ENCODE results near the gene TMEM135.

TMEM135 gene

DNA sequence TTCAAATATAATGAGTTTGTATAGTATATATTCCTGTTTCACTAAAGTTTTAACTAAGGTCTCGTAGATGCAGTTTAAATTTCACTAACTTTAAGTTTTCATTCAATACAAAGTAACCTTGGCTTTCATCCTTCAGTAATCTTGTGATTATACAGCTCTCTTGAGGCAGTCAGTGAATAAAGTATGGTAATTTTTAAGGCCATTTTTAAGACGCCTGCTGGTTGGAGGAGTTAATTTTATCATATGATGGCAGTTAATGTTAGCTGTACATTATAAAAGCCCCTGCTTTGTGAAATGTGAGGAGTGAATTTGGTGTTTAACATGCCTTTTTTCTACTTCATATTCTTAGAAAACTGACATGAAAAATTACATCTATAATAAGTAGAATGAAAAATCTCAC is 163.6 kb downstream of the TMEM135 start:
- DNase-seq: no peak

- DNase-seq: no peak
These were observed 166.3 kb downstream of the TMEM135 start for GRCh38 chr11:87203907-87204602.

DNA sequence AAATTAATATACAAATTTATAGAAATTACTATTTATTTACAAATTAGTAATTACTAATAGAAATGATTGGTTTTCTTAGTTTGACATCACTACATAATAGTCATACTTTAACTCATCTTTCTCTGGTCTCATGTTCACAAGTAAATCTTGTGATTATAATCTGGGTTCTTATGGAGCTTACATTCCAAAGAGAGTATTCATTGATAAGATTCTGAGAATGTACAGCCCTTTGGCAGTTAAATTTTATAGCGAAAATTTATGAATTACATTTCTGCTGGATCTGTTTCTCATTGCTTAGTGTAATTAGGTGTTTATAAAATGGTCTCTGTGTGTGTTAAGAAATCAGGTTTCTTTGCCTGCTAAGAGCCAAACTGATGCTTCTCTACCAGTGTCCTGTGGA is 175.2 kb downstream of the TMEM135 start:
- no peak for DNase-seq

GRCh38 chr11:87213444-87213843 is 175.7 kb downstream of the TMEM135 start:
- DNase-seq: no peak

DNA sequence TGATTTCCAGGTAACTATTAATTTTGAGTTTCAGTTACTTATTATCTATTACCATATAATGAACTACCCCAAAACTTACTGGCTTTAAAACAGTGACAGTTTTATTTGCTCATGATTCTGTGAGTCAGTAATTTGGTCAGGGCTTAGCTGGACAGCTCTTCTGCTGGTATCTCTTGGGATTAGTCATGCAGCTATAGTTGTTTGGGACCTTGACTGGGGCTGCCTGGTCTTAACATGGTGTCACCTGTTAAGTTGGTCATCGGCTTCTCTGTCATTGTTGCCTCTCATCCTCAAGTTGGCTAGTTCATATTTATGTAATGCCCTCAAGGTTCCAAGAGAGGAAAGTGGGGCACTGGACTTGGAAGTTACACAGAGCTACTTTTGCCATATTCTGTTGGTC is 177.5 kb downstream of the TMEM135 start:
- no peak for DNase-seq

GRCh38 chr11:87219266-87219665 is 181.5 kb downstream of the TMEM135 start:
- DNase-seq: no peak

- DNase-seq: no peak
These were observed 186.1 kb downstream of the TMEM135 start for GRCh38 chr11:87223816-87224215.

DNA sequence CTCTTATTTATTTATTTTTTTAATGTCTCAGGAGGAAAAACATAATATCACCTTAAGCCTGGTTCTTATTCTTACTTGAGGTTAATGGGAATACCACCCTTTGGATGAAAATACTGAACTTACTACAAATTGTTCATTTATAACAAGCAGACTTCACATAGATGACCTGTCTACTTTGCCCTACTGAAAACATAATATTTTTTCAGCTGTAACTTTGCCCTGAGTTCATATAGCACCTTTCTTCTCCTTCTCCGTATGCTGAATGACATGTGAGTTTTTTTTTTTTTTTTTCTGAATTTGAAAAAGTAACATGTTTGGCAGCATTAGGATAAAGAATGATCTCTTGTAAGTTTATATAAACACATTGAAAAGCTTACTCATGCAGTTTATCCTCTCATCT is 186.8 kb downstream of the TMEM135 start:
- no peak for DNase-seq

- no peak for DNase-seq
These were observed 191.1 kb downstream of the TMEM135 start for GRCh38 chr11:87228820-87229219.

DNA sequence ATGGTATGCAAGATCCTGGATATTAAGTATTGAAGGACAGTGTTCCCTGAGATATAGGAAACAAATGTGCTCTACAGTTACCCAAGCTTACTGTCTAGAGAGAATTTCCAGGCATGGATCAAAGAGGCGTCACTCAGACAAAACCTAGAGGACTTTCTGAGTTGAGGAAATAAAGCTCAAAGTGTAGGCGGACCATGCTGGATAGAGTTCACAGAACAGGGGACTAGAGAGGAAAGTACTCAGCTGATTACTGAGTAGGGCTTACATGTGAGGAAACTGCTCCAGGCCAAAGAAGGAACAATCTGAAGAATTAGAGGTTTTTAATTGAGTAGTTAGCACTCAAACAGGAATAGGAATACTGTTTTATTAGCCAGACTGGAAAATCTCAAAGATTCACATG is 193.3 kb downstream of the TMEM135 start:
- no peak for DNase-seq

DNA sequence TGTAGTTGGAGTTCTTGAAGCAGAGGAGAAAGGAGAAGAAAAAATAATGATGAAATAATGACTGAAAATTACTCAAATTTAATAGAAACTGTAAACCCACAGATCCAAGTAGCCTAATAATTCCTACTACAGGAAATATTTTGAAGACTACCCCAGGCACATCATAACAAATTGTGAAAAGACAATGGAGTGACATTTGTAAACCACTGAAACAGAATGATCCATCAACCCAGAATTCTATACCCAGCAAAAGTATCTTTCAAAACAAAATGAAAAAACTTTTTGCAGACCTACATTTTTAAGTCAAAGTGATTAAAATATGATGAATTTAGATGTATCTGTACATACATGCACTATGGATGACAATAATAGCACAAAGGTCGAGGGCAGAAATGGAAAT is 194.6 kb downstream of the TMEM135 start:
- DNase-seq: no peak

- DNase-seq: no peak
These were observed 197.6 kb downstream of the TMEM135 start for GRCh38 chr11:87235366-87235765.

DNA sequence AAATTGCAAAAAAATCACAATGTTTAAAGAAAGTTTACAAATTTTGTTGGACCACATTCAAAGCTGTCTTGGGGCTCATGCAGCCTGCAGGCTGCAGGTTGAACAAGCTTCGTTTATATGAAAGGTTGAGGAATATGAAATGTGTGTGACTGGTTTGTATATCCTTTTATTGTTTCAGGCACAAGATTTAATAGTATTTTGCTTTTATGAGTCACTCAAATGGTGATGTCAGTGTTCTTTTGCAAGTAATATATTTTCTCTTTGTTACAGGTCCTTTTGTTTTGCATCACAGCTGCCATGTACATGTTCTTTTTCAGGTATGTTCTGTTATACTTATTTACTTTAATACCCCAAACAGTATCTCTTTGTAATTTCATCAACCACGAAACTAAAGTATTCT is 198.6 kb downstream of the TMEM135 start:
- no peak for DNase-seq

DNA sequence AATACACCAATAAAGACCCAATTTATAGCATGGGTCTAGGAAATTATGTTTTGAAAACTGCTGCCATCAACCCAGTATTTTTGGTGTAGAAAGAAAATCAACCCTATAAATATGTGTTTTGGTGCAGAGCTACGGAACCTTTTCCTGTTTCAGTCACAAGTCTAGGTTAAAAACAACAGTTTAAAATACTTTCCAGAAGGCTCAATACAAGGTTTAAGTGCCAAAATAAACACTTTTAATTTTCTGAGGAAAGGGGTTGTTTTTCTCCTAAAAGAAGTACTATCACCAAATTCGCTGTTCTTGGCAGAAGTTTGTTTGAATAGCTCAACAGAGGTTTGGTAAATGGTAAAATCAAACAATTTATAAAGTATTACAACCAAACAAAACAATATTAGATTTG is 201.3 kb downstream of the TMEM135 start:
- DNase-seq: no peak

DNA sequence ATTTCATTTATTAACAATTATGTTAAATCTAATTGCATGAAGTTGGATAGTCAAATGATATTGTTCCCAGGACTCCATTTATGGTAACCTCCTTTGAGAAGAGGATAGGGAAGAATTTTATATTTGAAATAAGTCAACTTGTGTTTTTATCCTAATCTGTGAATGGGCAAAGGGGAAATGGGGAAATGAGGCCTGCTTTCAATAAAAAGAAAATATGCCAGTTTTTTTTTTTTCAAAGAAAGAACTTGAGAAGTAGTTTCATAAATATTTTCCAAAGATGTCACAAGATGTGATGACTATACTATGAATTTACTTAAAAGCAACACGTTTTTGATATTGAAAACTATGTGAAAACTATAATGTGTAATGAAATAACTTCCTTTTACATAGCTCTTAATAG is 201.8 kb downstream of the TMEM135 start:
- DNase-seq: no peak

DNA sequence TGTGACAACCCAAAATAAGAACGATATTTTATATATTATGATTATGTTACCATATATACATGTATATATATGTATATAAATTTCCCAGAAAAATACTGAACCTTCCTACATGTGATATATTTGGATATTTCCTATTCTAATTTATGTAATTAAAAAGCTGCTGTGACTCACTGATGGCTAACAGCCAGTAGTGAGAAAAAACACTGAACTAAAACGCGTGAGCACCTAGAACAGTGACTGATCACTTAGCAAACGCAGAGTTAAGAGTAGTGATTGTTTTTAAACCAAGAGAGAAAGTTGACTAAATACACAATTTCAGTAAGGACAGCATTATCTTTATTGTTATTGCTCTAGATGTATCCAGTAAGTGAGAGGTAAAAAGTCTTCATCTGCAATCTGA is 213.8 kb downstream of the TMEM135 start:
- no peak for DNase-seq

- no peak for DNase-seq
These were observed 215.1 kb downstream of the TMEM135 start for GRCh38 chr11:87252869-87253268.

DNA sequence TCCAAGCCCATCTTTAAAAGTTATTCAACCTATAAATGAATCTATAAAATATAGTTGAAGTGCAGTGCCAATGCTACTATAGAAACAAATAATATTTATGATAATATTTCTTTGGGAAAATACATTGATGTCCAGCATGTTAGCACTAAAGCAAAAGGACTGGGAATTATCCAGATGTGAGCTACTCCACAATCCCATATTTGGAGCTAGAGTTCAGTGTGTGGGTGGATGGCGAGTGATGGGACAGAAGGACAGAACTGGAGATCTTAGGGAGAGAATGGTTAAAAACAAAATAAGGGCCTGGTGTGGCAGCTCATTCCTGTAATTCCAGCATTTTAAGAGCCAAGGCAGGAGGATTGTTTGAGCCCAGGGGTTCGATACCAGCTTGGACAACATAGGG is 216.8 kb downstream of the TMEM135 start:
- no peak for DNase-seq

- DNase-seq: no peak
These were observed 217.9 kb downstream of the TMEM135 start for GRCh38 chr11:87255589-87255988.

DNA sequence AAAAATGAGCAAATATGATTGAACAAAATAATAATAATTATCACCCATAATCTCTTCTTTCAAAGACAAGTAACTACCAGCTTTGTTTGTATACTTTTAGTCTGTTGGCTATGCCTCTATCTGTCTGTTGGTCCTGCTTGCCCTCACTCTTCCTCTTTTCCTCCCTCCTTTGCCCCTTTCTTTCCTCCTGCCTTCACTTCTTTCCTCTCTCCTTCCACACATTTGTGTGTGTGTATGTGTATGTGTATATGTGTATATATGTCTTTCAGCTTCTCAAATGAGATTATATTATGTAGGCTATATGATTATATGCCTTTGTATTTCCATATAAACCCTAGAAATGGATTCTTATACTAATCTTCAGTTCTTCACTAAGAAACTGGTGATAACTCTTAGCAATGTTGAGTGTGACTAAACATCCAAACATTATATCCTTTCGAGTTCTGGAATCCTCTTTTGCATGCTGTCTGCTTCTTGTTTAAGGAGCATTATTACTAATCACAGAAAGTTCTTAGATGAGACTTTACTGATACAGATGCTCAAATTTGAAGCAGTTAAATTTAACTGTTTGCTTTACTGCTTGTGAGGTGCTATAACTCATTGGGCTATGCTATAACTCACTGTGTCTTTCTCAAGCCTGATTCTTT is 219.1 kb downstream of the TMEM135 start:
- DNase-seq: no peak

GRCh38 chr11:87258171-87258833 is 220.6 kb downstream of the TMEM135 start:
- DNase-seq: no peak

- DNase-seq: no peak
These were observed 222.0 kb downstream of the TMEM135 start for GRCh38 chr11:87259736-87260135.

DNA sequence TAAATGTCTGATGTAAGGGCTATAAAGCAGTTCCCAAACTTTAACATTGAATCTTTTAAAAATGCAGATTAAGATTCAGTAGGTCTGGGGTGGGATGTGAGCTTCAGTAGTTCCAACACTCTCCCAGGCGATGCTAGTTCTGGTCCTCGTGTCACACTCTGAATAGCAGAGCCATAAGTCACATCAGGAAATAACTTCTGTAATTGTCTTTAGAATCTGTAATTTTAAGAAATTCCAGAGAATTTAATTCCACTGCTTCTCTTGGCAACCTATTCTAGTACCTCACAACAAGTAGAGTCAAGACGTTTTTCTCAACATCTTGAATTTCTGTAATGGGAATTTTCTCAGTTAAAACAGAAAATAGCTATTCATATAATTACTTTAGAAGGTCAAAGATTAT is 223.1 kb downstream of the TMEM135 start:
- DNase-seq: no peak

DNA sequence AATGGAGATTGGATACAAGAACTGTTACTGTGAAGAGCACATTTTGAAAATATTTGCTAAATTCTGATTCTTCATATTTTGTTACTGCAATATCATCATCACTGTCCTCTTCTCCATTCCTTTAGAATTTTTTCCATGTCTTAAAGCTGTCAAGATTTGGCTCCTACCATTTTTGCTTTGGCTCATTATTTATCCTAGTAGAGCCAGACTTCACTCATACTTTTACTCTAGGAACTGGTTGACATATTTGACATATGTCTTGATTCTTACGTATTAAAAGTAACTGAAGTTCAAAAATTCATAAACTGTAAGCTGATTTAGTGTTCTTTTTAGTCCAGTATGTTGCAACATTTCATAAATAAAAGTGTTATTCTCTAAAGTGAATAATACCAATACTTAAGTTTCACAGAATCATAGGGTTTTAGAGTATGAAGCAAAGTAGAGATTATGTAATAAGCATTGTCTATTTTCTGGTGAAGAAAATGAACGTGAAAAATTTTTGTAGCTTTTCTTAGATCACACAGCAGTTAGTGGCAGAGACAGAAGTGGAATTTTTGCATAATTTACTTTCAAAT is 225.6 kb downstream of the TMEM135 start:
- DNase-seq: no peak

Measured in stimulated activated CD4-positive, alpha-beta T cell treated with anti-CD3 and anti-CD28 coated beads, Interleukin-12 subunit alpha, Interleukin-12 subunit beta, amount 100 ng/mL, for 4 hours (primary cell).